Renal cortex interstitium (tissue), 11 donors: ENCODE results near the gene CMIP. TPM values are rescaled to one million over a fixed set of nuclear protein-coding genes. Genes with fewer than 3 reads are reported as not detected.

Experiments used
- DNase-seq, 11 donors: peaks; one replicate each; pipeline ENCODE4 v3.0.0-alpha.2; 2013; ENCODE audit warnings: low read depth in 9 of 11, low spot score in 4 of 11; ENCODE audit errors: extremely low read depth in 1 of 11
- polyA plus RNA-seq, 3 donors: library from polyadenylated mRNA; unstranded; fragments of 120-200 nt; gene quantifications; one replicate each; pipeline ENCODE4 v1.2.1, GENCODE V29; 2013; ENCODE audit not compliant: insufficient read length in 3 of 3

The CMIP gene
- polyA plus RNA-seq, 3 donors: 41.0 to 55.1 (median 46.0) TPM

DNA sequence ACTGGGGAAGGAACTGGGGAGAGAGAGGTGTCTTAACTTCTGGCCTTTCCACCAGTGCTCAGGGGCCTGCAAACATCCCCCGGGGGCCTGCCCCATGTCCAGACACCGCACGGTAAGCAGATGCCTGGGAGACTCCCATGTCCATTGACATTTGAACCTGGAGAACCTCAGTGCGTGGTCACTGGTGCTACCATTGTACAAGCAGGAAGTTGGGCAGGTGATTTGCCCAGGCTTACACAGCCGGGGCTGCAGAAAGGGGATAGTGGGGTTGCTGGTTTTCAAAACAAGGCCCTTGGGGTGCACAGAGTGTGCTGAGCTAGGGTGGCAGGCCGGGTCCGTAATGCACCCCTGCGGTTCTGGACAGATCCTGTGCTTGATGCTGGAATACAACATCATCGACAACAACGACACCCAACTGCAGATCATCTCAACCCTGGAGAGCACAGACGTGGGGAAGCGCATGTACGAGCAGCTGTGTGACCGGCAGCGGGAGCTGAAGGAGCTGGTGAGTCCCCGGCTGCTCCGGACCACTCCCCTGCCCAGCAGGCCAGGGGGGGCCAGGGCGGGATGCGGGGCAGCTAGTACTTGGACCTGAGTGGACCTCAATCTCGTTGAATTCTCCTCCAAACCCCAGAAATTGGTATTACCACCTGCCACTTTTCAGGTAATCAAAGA is 256.8 kb downstream of the CMIP start:
- DNase-seq: no peak

DNA sequence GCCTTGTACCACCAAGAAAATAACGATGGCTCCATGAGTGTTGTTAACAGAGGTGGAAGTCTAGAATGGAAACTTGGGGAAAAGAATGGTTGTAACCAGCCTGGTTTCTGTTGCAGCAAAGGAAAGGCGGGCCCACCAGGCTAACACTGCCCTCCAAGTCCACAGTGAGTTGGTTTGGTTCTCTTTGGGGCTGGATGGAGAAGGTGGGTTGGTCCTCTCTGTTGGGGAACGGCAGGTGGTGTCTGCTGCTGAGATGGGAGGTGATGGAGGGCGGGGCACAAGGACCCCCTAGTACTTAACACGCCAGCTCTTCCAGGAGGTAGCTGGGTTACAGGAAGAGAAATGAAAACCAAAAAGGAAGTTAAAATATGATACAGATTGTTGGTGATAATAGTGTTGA is 257.9 kb downstream of the CMIP start:
- no peak for DNase-seq

DNA sequence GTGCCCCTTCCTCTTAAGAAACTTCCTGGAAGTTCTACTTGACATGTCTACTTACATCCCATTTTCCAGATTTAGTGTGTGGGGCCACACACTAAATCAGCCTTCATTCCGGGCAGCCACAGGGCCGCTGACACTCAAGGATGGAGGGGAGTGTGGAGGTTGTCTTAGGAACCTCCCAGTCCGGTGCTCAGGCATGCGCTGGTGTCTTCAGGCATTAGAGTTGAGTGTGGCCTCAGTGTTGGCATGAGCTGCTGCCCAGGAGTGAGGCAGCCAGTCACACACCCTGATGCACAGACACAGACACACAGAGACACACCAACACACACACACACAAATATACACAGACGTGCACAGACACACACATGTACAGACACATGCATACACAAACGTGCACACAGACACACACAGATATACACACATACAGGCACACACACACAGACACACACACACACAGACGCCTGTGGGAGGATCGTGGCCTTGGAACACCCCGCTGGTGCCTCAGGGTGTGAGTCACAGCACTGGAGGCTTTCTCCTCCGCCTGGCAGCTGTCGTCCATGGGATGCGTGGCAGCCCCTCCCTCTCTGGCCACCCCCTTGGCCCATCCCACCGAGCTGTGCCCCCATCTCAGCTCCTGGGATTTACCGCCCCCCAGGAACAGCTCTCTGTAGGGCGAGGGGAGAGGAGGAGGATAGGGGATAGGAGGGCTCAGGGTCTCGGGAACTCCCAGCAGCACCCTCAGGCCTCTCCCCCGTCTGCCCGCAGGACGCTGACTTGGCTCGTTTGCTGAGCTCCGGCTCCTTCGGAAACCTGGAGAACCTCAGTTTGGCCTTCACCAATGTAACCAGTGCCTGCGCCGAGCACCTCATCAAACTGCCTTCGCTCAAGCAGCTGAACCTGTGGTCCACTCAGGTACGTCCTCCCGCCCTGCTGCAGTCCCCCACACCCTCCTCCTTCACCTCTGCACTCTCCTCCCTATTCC is 258.9 kb downstream of the CMIP start:
- DNase-seq: no peak

DNA sequence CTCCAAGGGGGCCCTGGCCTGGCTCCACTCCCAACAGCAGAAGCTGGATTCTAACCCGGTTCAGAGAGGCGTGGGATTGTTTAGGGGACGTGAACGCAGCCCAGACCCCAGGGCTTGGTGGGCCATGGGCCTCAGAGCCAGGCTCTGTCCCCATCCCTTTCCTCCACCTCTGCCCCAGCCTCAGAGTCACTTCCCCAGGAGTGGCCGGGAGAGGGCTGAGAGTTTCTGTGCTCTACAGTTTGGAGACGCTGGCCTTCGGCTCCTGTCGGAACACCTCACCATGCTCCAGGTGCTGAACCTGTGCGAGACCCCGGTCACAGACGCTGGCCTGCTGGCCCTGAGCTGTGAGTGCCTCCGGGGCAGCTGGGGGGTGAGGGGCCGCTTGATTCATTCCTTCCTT is 260.7 kb downstream of the CMIP start:
- DNase-seq: no peak

DNA sequence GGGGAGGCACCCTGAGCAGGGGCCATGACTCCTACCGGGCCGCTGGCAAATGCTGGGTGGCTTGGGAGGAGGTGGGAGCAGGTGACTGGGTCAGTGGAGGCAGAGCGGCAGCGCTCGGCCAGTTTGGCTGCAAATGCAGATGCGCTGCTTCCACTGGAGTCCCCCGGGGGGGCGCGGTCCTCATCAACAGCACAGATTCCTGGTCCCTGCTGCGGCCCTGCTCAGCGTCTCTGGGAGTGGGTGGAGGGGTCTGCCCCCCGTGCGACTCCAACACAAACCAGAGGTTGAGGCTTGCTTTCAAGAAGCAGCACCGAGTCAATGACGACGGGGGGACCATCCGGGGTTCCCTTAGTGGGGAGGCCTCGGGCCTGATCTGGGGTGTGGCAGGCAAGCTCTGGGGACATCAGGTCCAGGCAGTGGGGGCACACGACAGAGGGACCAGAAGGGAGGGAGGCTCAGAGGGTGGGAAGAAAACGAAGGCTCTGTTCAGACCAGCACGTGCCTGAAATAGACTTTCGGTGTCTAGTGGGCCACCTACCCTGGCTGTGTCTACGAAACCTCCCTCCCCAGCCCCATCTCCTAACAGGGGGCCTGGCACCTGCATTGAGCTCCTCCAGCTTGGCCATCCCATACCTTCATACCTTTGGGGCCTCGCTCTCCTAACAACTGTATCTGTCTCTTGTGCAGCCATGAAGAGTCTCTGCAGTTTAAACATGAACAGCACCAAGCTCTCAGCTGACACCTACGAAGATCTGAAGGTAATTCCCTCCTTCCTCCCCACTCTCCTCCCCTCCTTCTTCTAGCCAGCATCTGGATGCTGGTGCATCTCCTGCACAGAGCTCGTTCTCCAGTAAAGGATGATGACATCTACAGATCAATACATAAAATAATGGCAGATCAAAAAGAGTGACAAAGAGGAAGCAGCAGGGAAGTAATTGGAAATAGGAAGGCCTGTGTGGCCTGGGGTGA is 262.0 kb downstream of the CMIP start:
- no peak for DNase-seq

DNA sequence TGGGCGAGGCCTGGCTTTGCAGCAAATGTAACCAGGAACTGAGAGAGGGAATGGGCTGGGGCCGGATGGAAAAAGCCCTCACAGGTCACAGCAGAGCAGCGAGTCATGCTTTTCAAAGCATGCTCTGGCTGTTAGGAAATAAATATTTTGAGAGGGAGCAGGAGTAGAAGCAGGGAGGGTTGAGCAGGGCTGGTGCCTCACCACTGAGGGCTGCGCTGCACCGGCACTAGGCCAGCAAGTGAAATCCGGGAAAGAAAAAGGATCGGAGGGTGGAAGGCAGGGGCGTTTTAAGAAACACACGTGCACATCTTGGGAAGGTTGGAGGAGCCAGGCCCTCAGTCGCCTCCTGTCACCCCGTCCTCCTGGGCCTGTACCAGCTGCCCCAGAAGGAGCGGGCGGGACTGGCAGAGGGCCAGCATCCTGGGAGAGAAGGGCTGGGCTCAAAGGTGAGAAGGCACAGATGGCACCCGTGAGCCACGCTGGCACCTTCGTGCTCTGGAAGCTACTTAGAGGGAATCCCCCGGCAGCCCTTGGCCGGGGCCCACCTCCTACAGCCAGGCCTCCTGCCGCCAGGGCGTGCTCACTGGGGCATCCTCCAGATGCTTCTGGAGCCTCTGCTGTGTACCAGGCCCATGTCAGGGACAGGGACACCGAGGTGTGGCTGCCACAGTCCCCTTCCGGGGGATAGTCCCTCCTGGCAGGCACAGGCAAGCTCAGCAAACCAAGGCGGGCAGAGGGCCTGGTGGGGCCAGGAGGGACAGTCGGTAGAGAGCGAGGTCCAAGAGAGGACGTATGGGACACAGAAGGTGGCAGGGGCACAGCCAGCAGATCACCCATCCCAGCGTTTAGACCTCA is 263.0 kb downstream of the CMIP start:
- DNase-seq: no peak

DNA sequence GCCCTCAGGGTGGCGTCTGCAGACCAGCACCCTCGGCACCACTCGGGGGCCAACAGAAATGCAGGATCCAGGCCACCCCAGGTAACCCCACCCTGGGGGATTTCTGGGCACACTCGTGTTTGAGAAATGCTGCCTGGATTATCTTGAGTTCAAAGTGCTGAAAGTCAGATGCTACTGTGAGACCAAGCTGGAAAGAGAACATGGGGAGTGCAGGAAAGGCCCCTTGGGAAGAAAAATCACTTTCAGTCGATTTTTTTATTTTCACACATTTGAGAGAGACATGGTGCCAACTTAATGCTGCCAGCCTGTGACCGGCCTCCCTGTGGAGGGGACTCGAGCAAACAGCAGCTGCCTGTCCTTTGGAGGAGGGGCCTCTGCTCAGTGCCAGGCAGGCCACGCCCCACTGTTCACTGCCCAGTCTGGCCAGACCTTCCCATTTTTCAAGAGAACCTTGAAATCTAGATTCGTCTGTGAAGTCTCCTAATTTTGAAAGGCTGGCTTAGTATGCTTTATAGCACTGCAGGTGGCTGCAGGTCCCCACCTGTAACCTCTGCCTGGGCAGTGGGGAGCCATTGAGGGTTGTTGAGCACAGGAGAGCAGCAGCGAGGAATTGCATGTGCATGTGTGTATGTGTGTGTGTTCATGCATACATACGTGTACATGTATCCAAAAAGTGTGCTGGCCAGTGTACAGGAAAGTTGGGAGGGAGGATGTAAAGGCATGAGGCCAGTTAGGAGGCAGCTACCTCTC is 263.8 kb downstream of the CMIP start:
- no peak for DNase-seq

DNA sequence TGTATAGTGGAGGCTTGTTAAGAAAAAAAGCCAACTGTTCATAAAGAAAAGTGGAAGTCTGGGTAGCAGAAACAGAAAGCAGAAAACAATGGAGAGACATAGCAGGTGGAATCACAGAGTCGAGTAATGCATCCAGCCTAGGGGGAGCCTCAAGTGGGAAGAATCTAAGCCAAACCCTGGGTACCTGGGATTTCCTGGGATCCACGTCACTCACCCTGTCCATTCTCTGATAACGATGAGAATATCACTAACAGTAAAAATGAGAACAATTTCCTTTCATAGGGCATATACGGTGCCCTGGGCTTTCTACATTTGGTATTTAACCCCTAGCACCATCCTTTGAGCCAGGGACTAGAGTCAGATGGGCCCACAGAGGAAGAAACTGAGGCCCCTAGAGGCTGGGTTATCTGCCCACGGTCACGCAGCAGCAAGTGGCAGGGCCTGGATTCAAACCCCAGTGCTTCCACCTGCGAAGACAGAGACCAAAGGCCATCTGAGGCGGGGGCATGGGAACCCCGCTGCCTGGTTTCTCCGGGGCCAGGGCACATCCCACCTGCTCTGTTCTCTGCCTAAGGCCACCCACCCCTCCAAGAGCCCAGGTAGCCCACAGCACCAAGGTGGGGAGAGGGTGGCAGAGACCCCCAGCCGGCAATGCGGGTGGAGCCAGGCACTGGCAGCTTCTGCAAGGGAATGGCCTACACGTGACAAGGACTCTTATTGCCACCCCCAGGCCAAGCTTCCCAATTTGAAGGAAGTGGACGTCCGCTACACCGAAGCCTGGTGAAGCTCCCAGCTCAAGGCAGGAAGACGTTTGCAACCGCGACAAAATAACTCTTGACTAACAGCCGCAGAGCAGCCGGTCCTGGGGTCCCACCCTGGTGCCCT is 264.6 kb downstream of the CMIP start:
- DNase-seq: no peak

DNA sequence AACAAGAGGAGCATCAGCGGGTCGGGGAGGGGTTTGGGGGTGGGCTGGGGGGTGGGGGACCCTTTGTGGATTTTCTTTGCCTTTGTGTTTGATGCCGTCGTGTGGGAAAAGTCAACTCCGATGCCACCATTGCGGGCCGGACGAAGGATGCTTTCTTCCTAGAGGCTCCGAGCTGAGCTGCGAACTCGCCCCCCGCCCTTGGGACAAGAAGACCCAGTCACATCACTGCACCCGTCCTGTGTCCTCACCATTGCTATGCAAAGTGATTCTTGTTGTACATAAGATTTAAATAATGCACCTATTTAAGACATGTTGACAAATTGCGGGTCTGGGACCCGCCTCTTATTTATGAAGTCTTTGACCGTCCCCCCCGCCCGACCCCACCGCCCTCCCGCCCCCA is 265.4 kb downstream of the CMIP start:
- no peak for DNase-seq

DNA sequence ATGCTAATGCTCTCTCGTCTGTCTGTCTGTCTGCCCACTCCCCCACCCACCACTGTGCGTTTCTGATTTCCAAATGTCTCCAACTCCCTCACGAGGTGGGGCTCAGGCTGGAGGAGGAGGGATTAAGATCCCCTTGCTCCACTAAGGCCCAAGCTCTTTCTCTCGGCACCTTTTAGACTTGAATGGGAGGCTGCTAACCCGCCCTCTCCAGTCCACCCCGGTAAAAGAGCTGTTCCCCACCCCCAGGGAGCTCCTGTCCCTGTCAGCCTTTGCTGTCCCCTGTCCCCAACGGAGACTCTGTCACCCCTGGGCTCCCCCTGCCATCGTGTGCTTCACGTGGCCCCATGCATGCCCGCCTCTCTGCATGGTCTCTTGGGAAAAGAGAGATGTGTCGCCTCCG is 266.0 kb downstream of the CMIP start:
- no peak for DNase-seq

DNA sequence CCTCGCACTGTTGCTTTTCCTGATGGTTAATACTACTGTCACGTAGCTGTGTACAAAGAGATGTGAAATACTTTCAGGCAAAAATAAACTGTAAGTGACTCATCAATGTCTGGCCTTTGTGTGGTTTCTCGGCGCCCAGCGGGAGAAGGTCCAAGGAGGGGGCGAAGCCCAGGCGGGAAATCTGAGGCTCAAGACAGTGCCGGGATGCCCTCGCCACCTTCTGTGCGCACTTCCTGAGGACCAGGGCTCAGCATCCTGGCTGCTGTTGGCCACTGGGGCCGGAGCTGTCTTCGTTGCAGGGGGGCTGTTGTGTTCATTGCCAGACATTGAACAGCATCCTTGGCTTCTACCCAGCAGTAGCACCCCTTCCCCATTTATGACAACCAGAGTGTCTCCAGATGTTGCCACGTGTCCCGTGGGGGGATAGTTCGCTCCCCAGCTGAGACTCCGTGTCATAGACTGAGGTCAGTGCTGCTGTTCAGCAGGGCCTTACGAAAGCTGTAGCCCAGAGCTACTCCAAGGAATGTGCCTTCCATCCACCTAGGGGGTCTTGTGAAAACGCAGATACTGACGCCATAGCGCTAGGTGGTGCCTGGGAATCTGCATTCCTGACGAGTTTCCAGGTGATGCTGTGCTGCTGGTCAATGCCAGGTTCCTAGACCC is 267.2 kb downstream of the CMIP start:
- no peak for DNase-seq

DNA sequence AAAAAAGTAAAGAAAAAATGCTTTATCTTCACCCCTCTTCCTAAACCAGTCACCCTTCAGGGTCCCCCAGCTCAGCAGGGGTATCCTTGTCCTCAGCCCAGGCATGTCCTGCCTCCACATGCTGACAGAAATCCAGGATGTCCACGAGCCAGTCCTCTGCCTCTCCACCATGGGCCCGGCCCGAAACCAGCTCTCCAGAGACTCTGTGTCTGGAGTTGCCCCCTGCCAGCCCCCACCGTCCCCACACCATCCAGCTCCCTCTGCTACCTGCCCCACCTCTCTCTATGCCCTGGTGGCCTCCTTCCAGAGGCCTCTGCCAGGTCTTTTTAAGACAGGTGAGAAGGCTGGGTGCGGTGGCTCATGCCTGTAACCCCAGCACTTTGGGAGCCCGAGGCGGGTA is 268.1 kb downstream of the CMIP start:
- no peak for DNase-seq

DNA sequence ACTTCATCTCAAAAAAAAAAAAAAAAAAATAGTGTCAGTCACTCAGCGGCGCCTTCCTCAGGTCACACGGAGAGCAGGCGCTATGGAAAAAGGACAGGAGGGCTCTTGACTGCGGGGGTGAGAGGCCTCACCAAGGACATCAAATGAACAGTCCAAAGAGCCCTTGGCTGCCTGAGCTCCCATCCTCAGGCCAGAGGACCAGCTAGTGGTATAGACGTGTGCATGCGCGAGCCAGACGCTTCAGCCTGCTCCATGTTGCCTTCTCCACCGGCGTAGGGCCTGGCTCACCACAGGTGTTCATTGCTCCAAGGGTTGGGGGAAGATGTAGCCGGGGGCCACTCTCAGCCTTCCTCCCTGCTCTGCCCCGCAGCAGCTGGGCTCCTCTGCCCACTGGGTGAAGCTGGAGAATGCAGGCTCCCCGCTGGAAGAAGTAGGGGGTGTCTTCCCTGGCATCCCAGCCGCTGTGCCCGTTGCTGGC is 268.7 kb downstream of the CMIP start:
- no peak for DNase-seq

DNA sequence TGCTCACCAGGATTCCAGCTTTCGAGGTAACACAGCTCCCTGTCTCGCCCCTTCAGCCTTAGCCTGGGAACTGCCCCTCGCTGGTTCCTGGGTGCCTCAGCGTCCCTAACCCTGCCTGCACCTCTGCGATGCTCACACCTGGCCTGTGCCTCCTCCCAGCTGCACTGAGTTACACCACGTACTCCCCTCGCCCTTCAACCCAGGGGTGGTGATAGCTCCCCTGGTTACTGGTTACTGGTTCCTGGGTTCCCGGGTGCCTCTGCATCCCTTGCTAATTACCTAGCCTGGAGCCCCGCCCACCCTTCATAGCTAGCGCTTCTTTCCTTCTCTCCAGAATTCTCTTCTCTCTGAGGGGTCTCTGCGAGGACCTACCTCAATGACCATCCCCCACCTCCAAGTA is 269.2 kb downstream of the CMIP start:
- DNase-seq: no peak

DNA sequence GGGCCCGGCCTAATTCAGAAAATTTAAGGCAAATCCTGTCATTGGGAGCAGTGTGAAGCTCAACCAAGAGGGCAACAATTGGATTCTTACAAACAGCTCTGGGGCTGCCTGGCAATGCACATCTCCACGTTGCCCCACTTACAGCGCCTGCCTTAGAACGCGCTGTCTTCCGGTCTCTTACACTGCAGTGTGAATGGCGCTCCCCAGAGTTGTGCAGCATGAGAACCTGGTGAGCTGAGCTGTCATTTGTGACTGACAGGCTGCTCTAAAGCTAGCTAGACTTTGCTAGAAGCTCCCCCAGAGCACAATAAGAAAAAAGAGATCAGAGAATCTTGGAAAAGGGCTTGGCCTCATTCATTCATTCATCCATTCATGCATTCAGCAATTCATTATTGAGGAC is 270.0 kb downstream of the CMIP start:
- DNase-seq: no peak
